K562 (cell line): ENCODE data around the gene MED29. TPM values are rescaled to one million over a fixed set of nuclear protein-coding genes. Genes with fewer than 3 reads are reported as not detected.
A peak's percentile ranks its signal among the peaks of the same experiment; 100 is the strongest.

Source experiments
- CBX1 ChIP-seq: sonication (generic); IDR thresholded peaks from 2 replicates; pipeline ENCODE4 v1.6.1; 2016; ENCODE audit warnings: antibody characterized with exemption, low read depth, mild to moderate bottlenecking
- CUX1 ChIP-seq: fragments of 200-800 bp; sonication (Bioruptor generic); IDR thresholded peaks from 2 replicates; pipeline ENCODE4 v1.6.1; 2016; ENCODE audit warnings: missing genetic modification characterization, missing compliant biosample characterization
- DLX4 ChIP-seq: fragments of 250-450 bp; sonication (Bioruptor Pico); IDR thresholded peaks from 2 replicates; pipeline ENCODE4 v1.6.1; 2021; ENCODE audit warnings: mild to moderate bottlenecking
- DPF2 ChIP-seq: fragments of 450-650 bp; IDR thresholded peaks from 2 replicates; pipeline ENCODE4 v1.6.1; 2016
- FOXJ3 ChIP-seq: sonication (generic); formaldehyde crosslinking; IDR thresholded peaks from 2 replicates; pipeline ENCODE4 v1.4.0; 2020; ENCODE audit warnings: mild to moderate bottlenecking, missing genetic modification reagents
- HNRNPUL1 ChIP-seq: fragments of 200-400 bp; formaldehyde crosslinking; IDR thresholded peaks from 2 replicates; pipeline ENCODE4 v1.6.1; 2017; ENCODE audit warnings: low read length
- KAT8 ChIP-seq: fragments of 450-650 bp; IDR thresholded peaks from 2 replicates; pipeline ENCODE4 v1.6.1; 2016; ENCODE audit warnings: low read depth, mild to moderate bottlenecking
- MAX ChIP-seq: sonication (generic); formaldehyde crosslinking; IDR thresholded peaks from 2 replicates; pipeline ENCODE4 v1.9.0; 2022; ENCODE audit warnings: mild to moderate bottlenecking, missing genetic modification reagents
- MTA1 ChIP-seq: fragments of 450-650 bp; IDR thresholded peaks from 2 replicates; pipeline ENCODE4 v1.6.1; 2017; ENCODE audit warnings: borderline replicate concordance
- PHF8 ChIP-seq: fragments of 200-600 bp; sonication (generic); IDR thresholded peaks from 2 replicates; pipeline ENCODE4 v1.6.1; 2012; ENCODE audit warnings: mixed run types, mild to moderate bottlenecking, inconsistent platforms, low read length, moderate library complexity, borderline replicate concordance
- PHTF2 ChIP-seq: fragments of 250-450 bp; sonication (Bioruptor Pico); IDR thresholded peaks from 2 replicates; pipeline ENCODE4 v1.5.0; 2021; ENCODE audit warnings: mild to moderate bottlenecking
- POLR2AphosphoS5 ChIP-seq: IDR thresholded peaks from 2 replicates; pipeline ENCODE4 v1.6.1; 2011; ENCODE audit warnings: mild to moderate bottlenecking, low read depth, low read length, moderate library complexity; ENCODE audit not compliant: control insufficient read depth, insufficient read depth
- POLR3G ChIP-seq: IDR thresholded peaks from 2 replicates; pipeline ENCODE4 v1.6.1; 2011; ENCODE audit not compliant: insufficient read length, insufficient replicate concordance; ENCODE audit errors: extremely low read depth
- TEAD4 ChIP-seq, 2 experiments: sonication (generic) in 1 of 2; formaldehyde crosslinking in 1 of 2; IDR thresholded peaks; 2 replicates each; pipeline versions ENCODE4 v1.6.1 to v1.8.0; 2012 to 2022; ENCODE audit warnings: borderline replicate concordance in 1 of 2, inconsistent platforms in 1 of 2, low read length in 1 of 2, mild to moderate bottlenecking in 1 of 2, missing genetic modification reagents in 1 of 2
- TOE1 ChIP-seq, 2 experiments: fragments of 450-650 bp in 1 of 2; sonication (generic) in 1 of 2; formaldehyde crosslinking in 1 of 2; IDR thresholded peaks; 2 replicates each; pipeline versions ENCODE4 v1.7.1 to v1.8.0; 2016 to 2022; ENCODE audit warnings: borderline replicate concordance in 2 of 2, mild to moderate bottlenecking in 2 of 2, antibody characterized with exemption in 1 of 2, inconsistent platforms in 1 of 2, low read depth in 1 of 2, missing genetic modification reagents in 1 of 2, moderate library complexity in 1 of 2
- TRIM25 ChIP-seq: fragments of 450-650 bp; IDR thresholded peaks from 2 replicates; pipeline ENCODE4 v1.7.0; 2016; ENCODE audit warnings: borderline replicate concordance
- WHSC1 ChIP-seq: IDR thresholded peaks from one replicate; pipeline ENCODE4 v1.6.1; 2012; ENCODE audit warnings: low read length, control low read depth, inconsistent platforms
- ZNF134 ChIP-seq: fragments of 250-450 bp; sonication (Bioruptor Pico); conservative IDR thresholded peaks from 2 replicates; pipeline ENCODE4 v1.4.0; 2020
- ZNF384 ChIP-seq: IDR thresholded peaks from 2 replicates; pipeline ENCODE4 v1.6.1; 2012; ENCODE audit warnings: low read depth, low read length, improper control_type of control experiment
- polyA plus RNA-seq, 8 experiments: library from polyadenylated mRNA; depleted of rRNA in 4 of 8; stranded (reverse) in 5 of 8; unstranded in 3 of 8; fragments of >200 nt; fragmentation: Nextera tagmentation in 2 of 8; fragmentation: Illumina TruSeq in 1 of 8; extraction: Ambion mirVana in 2 of 8; extraction: Trizol in 1 of 8; gene quantifications; 2 replicates each; pipeline versions ENCODE4 v1.2.1 to v1.2.3, GENCODE V29; 2011 to 2014; ENCODE audit warnings: inconsistent platforms in 1 of 8, missing spikeins in 1 of 8
- total RNA-seq, 7 experiments: library from RNA; depleted of rRNA in 6 of 7; stranded (reverse); fragments of >200 nt in 6 of 7; fragmentation: Illumina TruSeq in 2 of 7; extraction: Trizol in 2 of 7; gene quantifications; 2 replicates each; pipeline versions ENCODE4 v1.2.1 to v1.2.3, GENCODE V29; 2011 to 2021; ENCODE audit warnings: low replicate concordance in 1 of 7

The MED29 gene
- total and polyA plus RNA-seq, 9 of the 15 experiments (the other 6 are each of a cell fraction or from before 2014, with no cell fraction given): 1.8 to 22.6 (median 12.4) TPM

GRCh38 chr19:39445196-39446111 is 54.3 kb downstream of the MED29 start, which contains the start of gene SUPT5H (continued):
- TF ChIP-seq CUX1 (CRISPR knock-in tag) (no peak), HNRNPUL1 (no peak), KAT8 (0 out of 2 replicates have a peak, but pooled peaks have one; percentile 54), PHTF2 (CRISPR knock-in tag) (no peak), PHF8 (peak; percentile 89), FOXJ3 (CRISPR knock-in tag) (no peak), TEAD4 (IDR thresholded peaks at IDR 0.05; ENCODE audit: low read length) (peak; percentile 15; the same call in 1 of the 2 replicates), TEAD4 (CRISPR knock-in tag; IDR thresholded peaks at IDR 0.05; ENCODE audit: borderline replicate concordance) (no peak), TRIM25 (peak; percentile 81; the same call in 1 of the 2 replicates), MTA1 (no peak), DLX4 (no peak), MAX (CRISPR knock-in tag) (peak; percentile 79), TOE1 (IDR thresholded peaks at IDR 0.05; ENCODE audit: borderline replicate concordance) (peak; percentile 43; the same call in 1 of the 2 replicates), TOE1 (CRISPR knock-in tag; IDR thresholded peaks at IDR 0.05; ENCODE audit: borderline replicate concordance, low read depth) (no peak), POLR2AphosphoS5 (peak; percentile 81), ZNF134 (no peak), CBX1 (0 out of 2 replicates have a peak, but pooled peaks have one; percentile 62), WHSC1 (no peak), POLR3G (no peak), ZNF384 (peak; percentile 85), DPF2 (0 out of 2 replicates have a peak, but pooled peaks have one; percentile 29)
